GM18499 (cell line): ENCODE measurements around the gene KASH5.
"Not testable (repeated sequence)": the region's sequence is repeated elsewhere in the genome, so short reads cannot be mapped to it uniquely, and the experiment has no call there.

Source experiments
- ATAC-seq: cut with Tn5 transposase; IDR thresholded peaks from one replicate; pipeline ENCODE4 v1.9.1; 2021; ENCODE audit warnings: moderate number of reproducible peaks; ENCODE audit not compliant: insufficient read depth, unreplicated experiment

KASH5 gene

GRCh38 chr19:49361438-49362047 is 26.5 kb upstream of the KASH5 start:
- no peak for ATAC-seq

GRCh38 chr19:49362048-49362928 is 25.8 kb upstream of the KASH5 start, which contains the start of gene TEAD2:
Gene TEAD2 (minus strand): TSS chr19:49362416. CDS start chr19:49360075, 2,341 bp downstream.
- no peak for ATAC-seq

GRCh38 chr19:49362929-49363267 is 25.2 kb upstream of the KASH5 start:
- ATAC-seq, result no peak

- no peak for ATAC-seq
Measured at GRCh38 chr19:49363268-49364082, 24.6 kb upstream of the KASH5 start, which contains the start of gene DKKL1. Gene DKKL1 (plus strand): TSS chr19:49363877. CDS start chr19:49363999, 122 bp downstream.

GRCh38 chr19:49364083-49364737 is 23.8 kb upstream of the KASH5 start:
- ATAC-seq, result no peak

- no peak for ATAC-seq
Measured at GRCh38 chr19:49366110-49366509, 21.9 kb upstream of the KASH5 start.

GRCh38 chr19:49368711-49369358 is 19.2 kb upstream of the KASH5 start:
- no peak for ATAC-seq

GRCh38 chr19:49371184-49371583 is 16.9 kb upstream of the KASH5 start:
- no peak for ATAC-seq

GRCh38 chr19:49373174-49373573 is 14.9 kb upstream of the KASH5 start:
- not testable (repeated sequence) for ATAC-seq

GRCh38 chr19:49374665-49375434 is 13.2 kb upstream of the KASH5 start:
- no peak for ATAC-seq

- no peak for ATAC-seq
Measured at GRCh38 chr19:49378512-49378911, 9.5 kb upstream of the KASH5 start.

- ATAC-seq, result no peak
Measured at GRCh38 chr19:49380391-49380790, 7.7 kb upstream of the KASH5 start.

GRCh38 chr19:49382639-49383038 is 5.4 kb upstream of the KASH5 start:
- no peak for ATAC-seq

- no peak for ATAC-seq
Measured at GRCh38 chr19:49383599-49383998, 4.5 kb upstream of the KASH5 start.

- ATAC-seq, result no peak
Measured at GRCh38 chr19:49389406-49389805, 1.4 kb downstream of the KASH5 start.

- ATAC-seq, result no peak
Measured at GRCh38 chr19:49390131-49390928, 2.3 kb downstream of the KASH5 start.

GRCh38 chr19:49390929-49391359 is 2.9 kb downstream of the KASH5 start:
- ATAC-seq, result no peak
